GM18511 (cell line): Measurements from ENCODE around the gene KIF22.
A peak's percentile ranks its signal among the peaks of the same experiment; 100 is the strongest.
"Not testable (repeated sequence)": the region's sequence is repeated elsewhere in the genome, so short reads cannot be mapped to it uniquely, and the experiment has no call there.

Source experiments
- ATAC-seq: cut with Tn5 transposase; IDR thresholded peaks from one replicate; pipeline ENCODE4 v1.9.1; 2021; ENCODE audit warnings: mild to moderate bottlenecking, moderate library complexity; ENCODE audit not compliant: unreplicated experiment

Gene KIF22

GRCh38 chr16:29765167-29766032, 25.2 kb upstream of the KIF22 start:
- no peak for ATAC-seq

GRCh38 chr16:29766571-29766970, 24.0 kb upstream of the KIF22 start:
- no peak for ATAC-seq

- no peak for ATAC-seq
These were observed 23.5 kb upstream of the KIF22 start for GRCh38 chr16:29767062-29767461.

GRCh38 chr16:29769507-29769906, 21.0 kb upstream of the KIF22 start:
- ATAC-seq = no peak

- no peak for ATAC-seq
These were observed 20.2 kb upstream of the KIF22 start for GRCh38 chr16:29770250-29770929.

GRCh38 chr16:29772330-29772729, 18.2 kb upstream of the KIF22 start:
- not testable (repeated sequence) for ATAC-seq

- no peak for ATAC-seq
These were observed 15.8 kb upstream of the KIF22 start for GRCh38 chr16:29774730-29775129.

- no peak for ATAC-seq
These were observed 14.7 kb upstream of the KIF22 start for GRCh38 chr16:29775742-29776408.

GRCh38 chr16:29777576-29778350, 12.8 kb upstream of the KIF22 start, which contains the start of gene ZG16:
Gene ZG16 (plus strand): TSS chr16:29778256. CDS start chr16:29779267, 1,011 bp downstream.
- no peak for ATAC-seq

- no peak for ATAC-seq
These were observed 11.1 kb upstream of the KIF22 start for GRCh38 chr16:29779474-29779873.

- ATAC-seq = not testable (repeated sequence)
These were observed 7.2 kb upstream of the KIF22 start for GRCh38 chr16:29783094-29783953.

GRCh38 chr16:29784157-29784556, 6.4 kb upstream of the KIF22 start:
- no peak for ATAC-seq

GRCh38 chr16:29784901-29785500, 5.5 kb upstream of the KIF22 start:
- no peak for ATAC-seq

GRCh38 chr16:29787155-29787554, 3.4 kb upstream of the KIF22 start:
- ATAC-seq = not testable (repeated sequence)

GRCh38 chr16:29789775-29790182, 772 bp upstream of the KIF22 start:
- no peak for ATAC-seq

GRCh38 chr16:29790949-29791844, 646 bp downstream of the KIF22 start:
- peak; percentile 4 for ATAC-seq

- no peak for ATAC-seq
These were observed 1.6 kb downstream of the KIF22 start for GRCh38 chr16:29791845-29792807.
